Neural cell (in vitro differentiated cells): ENCODE measurements around the gene ARPC5.

ENCODE experiments used
- EP300 ChIP-seq: fragments of 450-650 bp; conservative IDR thresholded peaks from 2 replicates; pipeline ENCODE4 v1.6.1; 2014; ENCODE audit warnings: antibody characterized with exemption, mild to moderate bottlenecking, moderate library complexity; ENCODE audit not compliant: poor library complexity, severe bottlenecking
- REST ChIP-seq: IDR thresholded peaks from 2 replicates; pipeline ENCODE4 v1.6.1; 2012; ENCODE audit warnings: borderline replicate concordance
- TF ChIP-seq, protein P1 (sequence below): fragments of 450-650 bp; IDR thresholded peaks from 2 replicates; pipeline ENCODE4 v1.5.1; 2014; ENCODE audit warnings: antibody characterized with exemption, mild to moderate bottlenecking, moderate library complexity; ENCODE audit not compliant: poor library complexity, severe bottlenecking

DNA sequence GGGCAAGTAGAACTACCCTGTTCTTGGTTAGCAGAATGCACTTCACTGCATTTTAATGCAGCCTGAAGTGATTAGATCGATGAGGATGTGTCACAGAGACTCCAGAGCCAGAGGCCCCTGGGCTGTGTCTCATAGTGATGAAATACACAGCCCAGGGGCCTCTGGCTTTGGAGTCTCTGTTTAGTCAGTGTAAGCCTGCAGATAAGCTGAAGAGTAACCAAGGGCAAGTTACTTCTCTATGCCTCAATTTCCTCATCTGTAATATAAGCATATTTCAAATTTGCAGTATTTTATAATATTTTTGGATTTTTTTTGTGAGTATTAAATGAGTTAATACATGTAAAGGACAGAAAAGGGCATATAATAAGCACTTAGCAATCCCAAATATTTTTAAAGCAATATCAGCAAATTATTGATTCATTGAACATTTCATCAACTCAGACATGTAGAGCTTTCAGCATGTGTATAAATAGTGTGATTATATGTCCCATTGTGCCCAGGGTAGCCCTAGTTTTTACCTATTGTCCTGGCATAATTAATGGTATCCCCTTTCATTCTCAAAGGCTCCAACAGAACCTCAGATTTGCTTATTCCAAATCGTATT, 41.1 kb upstream of the ARPC5 start:
- TF ChIP-seq, protein P1, sequence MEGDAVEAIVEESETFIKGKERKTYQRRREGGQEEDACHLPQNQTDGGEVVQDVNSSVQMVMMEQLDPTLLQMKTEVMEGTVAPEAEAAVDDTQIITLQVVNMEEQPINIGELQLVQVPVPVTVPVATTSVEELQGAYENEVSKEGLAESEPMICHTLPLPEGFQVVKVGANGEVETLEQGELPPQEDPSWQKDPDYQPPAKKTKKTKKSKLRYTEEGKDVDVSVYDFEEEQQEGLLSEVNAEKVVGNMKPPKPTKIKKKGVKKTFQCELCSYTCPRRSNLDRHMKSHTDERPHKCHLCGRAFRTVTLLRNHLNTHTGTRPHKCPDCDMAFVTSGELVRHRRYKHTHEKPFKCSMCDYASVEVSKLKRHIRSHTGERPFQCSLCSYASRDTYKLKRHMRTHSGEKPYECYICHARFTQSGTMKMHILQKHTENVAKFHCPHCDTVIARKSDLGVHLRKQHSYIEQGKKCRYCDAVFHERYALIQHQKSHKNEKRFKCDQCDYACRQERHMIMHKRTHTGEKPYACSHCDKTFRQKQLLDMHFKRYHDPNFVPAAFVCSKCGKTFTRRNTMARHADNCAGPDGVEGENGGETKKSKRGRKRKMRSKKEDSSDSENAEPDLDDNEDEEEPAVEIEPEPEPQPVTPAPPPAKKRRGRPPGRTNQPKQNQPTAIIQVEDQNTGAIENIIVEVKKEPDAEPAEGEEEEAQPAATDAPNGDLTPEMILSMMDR, result no peak
- no peak for TF ChIP-seq REST
- no peak for TF ChIP-seq EP300
